ENCODE measurements around the gene RSPO4.

GRCh38 chr20:942611-943010 is 59.5 kb downstream of the RSPO4 start:
- TF ChIP-seq CTCF (IDR thresholded peaks at IDR 0.05) (no peak), POLR2A (IDR thresholded peaks at IDR 0.05) (no peak)

All from gastroesophageal sphincter (tissue), 3 donors.